ENCODE results near the gene EIF1.

Gene EIF1

GRCh38 chr17:41654678-41655607, 33.7 kb upstream of the EIF1 start:
- no peak for DNase-seq

- no peak for DNase-seq
These were observed 33.0 kb upstream of the EIF1 start for GRCh38 chr17:41655611-41656111.

- no peak for DNase-seq
These were observed 32.2 kb upstream of the EIF1 start for GRCh38 chr17:41656249-41657023.

DNA sequence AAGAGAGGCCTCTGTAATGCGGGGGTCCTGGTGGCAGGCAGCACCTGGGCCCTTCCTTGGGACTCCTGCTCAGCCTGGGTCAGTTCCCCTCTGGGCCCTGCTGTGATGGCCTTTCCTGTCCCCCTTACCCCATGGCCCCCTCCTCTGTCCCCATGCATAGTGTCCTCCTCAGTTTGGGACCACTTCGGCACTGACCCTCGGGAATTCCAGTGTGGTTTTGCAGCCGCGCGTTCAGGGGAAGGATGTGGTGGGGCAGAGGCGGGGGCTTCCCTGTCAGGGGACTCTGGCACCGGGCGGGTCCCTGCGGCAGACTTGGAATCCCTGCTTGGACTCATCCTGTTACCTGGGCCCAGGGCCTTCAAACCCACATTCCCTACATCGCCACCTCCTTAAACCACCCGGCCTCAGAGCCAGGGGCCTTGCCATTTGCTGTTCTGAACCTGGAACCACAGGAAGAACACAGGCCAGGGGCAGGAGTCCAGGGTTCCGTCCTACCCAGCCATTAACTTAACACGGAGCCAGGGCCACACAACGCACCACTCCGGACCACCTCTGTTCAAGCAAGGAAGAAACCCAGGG, 31.4 kb upstream of the EIF1 start:
- DNase-seq, result no peak

GRCh38 chr17:41657936-41658335, 30.7 kb upstream of the EIF1 start:
- no peak for DNase-seq

DNA sequence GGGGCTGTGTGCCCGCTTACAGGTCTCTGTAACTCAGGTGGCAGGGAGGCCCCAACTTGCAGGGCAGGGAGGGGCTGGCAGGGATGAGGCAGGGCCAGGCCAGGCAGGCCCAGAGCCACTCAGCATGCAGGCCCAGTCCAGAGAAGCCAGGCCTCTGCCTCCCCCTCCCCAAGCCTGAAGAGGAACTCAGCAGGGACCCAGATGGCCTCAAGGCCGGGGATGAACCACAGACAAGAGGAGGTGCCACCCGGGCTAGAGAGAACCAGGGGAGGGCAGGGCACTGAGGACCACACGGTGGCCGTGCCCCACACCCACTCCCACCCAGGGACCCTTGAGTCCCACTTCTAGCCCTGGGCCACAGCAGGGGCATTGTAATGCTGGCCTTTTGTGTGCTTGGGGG, 29.8 kb upstream of the EIF1 start:
- no peak for DNase-seq

DNA sequence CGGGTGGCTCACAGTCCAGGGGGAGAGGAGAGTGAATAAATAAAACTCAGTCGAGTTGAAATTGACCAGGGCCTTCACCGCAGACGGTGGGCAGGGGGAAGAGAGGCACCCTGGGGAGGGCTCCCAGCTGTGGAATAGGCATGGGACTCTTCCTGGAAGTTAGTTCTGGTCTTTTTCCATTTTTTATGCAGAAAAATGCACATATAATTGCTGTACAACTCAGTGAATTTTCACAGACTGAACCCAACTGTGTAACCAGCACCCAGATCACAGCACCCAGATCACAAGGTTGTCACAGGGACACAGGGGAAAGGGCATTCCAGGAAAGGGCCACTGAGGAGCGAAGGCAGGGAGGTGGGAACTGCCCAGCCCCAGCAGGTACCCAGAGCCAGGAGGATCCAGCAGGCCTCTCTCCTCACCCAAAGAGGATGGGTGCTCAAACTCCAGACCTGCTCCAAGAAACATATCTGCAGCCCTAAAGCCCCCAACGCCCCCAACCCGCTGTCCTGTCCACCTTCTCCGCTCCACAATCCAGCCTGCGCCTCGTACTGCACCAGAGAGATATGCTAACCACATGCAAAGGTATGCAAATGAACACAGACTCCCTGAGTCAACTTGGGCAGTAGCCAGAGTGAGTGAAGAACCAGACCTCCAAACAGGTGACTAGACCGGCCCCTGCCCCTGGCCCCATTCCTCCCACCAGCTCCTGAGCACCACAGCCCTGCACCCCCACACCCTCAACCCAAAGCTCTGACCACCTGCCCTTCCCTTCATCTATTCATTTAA, 29.1 kb upstream of the EIF1 start:
- DNase-seq, result no peak

DNA sequence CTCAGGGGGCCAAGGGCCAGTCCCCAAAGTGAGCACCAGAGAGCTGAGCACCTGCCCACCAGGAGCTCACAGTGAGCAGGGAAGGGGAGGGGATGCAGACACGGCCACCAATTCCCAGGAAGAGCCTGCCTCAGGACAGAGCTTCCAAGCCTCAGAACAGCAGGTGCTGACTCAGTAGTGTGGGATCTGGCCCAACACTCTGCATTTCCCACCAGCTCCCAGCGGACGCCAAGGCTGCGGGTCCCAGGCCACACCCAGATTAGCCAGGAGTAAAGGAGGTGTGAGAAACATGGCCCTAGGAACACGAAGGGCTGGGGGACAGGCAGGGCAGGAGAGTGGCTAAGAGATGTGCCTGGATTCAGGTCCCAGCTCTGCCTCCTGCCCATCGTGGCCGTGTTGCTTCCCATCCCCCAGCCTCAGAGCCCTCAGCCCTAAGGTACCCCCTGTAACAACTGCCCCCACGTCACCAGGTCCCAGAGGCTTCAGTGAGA, 28.4 kb upstream of the EIF1 start:
- no peak for DNase-seq

- DNase-seq, result no peak
These were observed 25.1 kb upstream of the EIF1 start for GRCh38 chr17:41663451-41664171.

- no peak for DNase-seq
These were observed 24.6 kb upstream of the EIF1 start for GRCh38 chr17:41664172-41664457.

DNA sequence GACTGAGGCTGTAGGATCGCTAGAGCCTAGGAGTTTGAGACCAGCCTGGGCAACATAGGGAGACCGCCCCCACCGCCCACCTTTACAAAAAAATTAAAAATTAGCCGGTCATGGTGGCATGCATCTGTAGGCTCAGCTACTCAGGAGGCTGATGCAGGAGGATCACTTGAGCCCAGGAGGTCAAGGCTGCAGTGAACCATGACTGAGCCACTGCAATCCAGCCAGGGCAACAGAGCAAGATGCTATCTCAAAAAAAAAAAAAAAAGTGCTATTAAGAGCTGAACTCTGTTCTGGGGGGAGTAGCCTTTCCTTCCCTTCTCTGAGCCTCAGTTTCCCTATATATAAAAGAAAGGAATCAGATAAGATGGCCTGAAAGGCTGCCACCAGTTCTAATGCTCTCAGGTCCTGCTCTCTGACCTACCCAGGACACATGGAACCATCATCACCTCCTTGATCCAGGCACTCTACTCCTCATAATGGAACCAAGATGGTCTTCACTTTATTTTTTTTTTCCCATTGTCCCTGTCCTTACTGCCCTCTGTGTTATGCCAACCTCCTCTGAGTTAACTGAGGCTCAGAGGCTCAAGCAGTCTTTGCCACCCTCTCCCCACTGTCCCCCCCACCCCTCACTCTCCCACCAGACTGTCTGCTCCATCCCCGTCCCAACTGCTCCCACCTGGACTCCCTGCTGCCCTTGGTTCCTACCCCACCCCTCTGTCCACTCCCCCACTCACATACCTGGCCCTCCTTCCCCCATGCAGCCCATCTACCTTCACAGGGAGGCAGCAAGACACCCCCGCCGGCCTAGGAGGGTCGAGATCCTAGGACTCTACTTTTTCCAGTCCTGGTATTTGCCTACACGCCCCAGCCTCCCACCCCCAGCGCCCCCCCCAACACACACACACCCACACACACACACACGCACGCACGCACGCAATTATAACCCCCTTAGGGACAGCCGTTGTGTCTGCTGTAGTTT, 23.8 kb upstream of the EIF1 start:
- DNase-seq, result no peak

DNA sequence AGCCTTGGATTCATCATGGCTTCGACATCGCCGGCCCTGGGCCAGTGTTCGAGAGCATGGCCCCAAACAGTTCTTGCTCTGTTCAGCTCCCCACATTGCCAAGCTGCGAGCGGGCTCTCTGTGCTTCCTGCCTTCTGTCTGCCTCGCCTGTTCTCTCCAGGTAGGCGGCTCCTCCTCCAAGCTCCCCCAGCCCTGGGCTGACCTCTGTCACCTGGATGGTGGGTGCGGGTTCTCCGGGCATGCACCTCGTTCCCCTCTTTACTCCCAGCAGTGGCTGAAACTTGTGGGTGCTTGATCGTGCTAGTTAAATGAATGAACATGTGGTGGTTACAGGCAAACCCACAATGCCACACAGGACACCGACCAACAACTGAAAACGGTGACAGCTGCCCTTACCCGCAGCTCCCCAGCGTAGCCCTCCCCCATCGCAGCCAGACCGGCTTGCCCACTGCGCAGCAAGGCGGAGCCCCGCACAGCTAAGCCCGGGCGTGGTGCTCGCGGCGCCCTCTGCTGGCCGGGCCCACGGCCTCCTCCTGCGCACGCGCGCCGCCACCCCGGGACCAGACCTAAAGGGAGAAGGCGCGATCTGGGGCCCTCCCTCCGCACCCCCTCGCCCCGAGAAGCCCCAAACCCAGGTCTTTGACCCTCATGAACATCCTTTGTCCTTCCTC, 23.0 kb upstream of the EIF1 start:
- peak in 55 of 56 donors; percentile 30 to 87 (median 73) for DNase-seq

- DNase-seq, result peak in 12 of 56 donors; percentile 26 to 74 (median 58)
These were observed 22.4 kb upstream of the EIF1 start for GRCh38 chr17:41666237-41666641.

DNA sequence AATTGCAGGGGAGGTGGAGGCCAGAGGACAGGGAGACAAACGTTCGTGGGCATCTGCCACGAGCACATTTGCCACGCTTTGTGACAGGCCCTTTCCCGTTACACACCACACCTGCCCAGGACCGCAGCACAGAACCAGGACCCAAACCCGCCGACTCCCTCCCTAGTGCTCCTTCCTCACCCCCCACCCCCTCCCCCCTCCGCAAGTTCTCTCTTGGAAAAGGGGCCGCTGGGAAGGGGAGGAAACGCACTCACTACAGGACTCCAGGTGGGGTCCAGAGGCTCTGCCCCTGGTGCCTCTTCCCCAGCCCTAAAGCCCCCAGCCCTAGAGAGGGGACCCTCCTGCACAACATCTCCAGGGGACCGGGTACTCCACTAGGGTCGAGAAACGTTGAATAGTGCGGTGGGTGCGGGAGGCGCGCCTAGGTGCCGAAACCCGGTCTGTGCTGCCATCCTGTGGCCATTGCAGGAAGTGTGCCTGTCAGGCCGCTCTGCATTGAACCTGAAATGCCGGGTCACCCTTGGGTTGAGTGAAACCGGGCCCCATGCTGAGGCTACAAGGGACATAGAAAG, 21.9 kb upstream of the EIF1 start:
- peak in 52 of 56 donors; percentile 13 to 86 (median 63) for DNase-seq

DNA sequence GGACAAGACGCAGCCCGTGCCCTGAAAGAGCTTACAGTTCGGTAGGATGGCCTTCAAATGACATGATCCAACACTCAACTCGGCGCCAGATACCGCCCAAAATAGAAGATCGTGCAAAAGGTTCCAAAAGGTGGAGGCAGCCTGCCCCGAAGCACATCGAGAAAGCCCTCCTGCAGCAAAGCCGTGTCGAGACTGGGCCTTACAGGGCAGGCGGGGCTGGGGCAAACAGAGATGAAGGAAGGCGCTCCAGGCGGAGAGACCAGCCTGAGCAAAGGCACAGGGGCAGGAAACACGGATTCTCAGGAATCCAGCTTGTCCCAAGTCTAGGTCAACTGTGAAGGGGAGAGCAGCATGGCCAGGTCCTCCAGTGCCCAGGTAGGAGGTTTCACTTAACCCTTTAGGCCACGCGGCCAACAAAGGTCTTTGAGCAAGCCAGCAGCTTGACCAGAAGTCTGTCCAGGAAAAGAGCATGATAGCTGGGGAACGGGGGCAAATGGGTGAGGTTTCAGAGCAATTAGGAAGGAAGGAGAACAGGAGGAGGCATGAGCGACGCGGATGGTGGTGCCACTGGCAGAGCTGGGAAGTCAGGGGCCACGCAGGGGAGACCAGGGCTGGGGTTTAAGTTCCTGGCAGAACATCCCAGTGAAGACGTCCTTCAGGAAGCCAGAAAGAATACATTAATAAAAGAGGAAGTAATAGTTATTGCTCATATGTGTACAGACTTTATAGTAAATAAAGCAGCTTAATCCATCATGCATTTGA, 21.2 kb upstream of the EIF1 start:
- no peak for DNase-seq

- no peak for DNase-seq
These were observed 16.5 kb upstream of the EIF1 start for GRCh38 chr17:41672153-41672552.
